Coronary artery (tissue), 2 donors: ENCODE measurements around the gene CLRN2.
A peak's percentile ranks its signal among the peaks of the same experiment; 100 is the strongest.

ENCODE experiments used
- DNase-seq: peaks from one replicate; pipeline ENCODE4 v3.0.0-alpha.2; 2017; ENCODE audit warnings: low spot score
- H3K27ac ChIP-seq, 2 donors: fragments of 200-600 bp; sonication (generic); one replicate each; pipeline ENCODE4 v1.5.1; 2016 to 2019
- H3K4me3 ChIP-seq: fragments of 200-600 bp; sonication (generic); 2 replicates; pipeline ENCODE4 v1.5.1; 2016; ENCODE audit warnings: mild to moderate bottlenecking, moderate library complexity
- CTCF ChIP-seq: fragments of 200-600 bp; sonication (generic); IDR thresholded peaks from one replicate; pipeline ENCODE4 v1.5.1; 2019; ENCODE audit warnings: antibody characterized with exemption

CLRN2 gene

DNA sequence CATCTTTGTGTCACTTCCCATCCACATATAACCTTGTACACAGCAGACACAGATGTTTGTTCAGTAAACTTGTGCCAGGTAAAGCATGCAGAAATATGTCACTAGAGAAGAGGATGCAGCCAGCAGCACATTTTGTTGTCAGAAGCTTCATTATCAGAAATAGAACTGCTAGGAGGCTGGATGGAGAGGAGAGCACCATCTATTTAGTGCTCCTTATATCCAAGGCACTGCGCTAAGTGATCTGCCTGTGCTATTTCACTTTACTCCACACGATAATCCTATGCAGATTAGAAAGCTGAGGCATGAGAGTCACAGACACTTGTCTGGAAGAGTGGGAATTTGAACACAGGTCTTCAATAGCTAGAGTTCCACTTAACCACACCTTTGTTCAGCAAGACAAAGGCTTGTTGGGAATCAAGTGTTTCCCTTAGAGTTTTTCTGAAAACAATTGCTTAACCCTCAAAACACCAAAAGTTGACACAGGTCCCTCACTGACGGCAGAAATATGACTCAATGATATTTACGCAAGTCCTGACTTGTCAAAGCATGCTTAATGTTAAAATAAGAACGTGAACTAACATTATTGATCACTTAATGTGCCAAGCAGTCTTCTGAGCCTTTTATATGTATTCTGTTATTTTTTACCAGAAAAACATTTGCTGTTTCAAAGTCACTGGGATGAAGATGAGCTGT is 1.8 kb upstream of the CLRN2 start:
- TF ChIP-seq CTCF = no peak
- no peak for DNase-seq
- peak overlapping the region in 1 of 2 donors; percentile 86 for H3K27ac ChIP-seq

DNA sequence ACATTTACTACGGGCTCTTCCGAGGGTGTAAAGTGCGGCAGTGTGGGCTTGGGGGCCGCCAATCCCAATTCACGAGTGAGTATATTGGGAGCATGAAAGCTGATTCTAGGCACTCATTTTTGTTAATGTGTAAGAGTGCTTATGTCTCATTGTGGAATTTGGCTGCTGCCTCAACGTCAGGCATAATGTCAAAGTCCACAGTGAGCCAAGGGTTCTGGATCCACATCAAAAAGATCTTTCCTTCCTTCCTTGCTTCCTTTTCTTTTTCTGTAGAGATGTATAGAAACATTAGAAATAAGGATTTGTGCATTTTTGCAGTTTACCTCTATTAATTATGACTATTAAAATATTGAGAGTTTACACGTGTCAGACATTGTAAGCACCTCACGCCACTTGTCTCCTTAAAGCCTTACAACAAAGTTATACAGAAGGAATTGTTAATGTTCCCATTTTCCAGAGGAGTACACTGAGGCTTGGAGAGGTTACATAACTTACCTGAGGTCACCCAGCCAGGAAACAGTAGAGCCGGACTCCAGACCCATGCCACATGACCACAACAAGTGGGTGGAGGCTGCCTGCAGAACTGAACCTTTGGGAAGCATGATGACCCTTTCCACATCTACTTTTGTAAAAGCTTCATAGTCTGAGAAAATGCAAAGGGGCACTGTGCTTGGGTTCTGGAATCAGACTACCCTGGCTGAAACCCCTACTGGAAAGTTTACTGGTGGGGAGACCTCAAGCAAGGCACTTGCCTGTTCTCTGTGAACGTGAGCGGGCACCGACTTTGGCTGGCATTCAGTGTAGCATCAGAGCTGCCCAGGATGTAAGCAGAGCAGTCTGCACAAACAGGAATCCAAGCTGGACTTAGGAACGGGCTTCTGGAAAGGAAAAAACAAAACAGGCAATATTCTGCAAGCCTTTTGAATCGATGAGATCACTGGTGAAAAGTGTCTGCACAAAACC is 761 bp downstream of the CLRN2 start:
- Histone ChIP-seq H3K27ac (no peak overlapping the region), H3K4me3 (no peak overlapping the region)
- no peak for DNase-seq
- no peak for TF ChIP-seq CTCF

More for the DNA sequence above, 1.8 kb upstream of the CLRN2 start:
- H3K4me3 ChIP-seq = no peak overlapping the region

- Histone ChIP-seq H3K27ac (no peak overlapping the region), H3K4me3 (no peak overlapping the region)
- no peak for DNase-seq
- no peak for TF ChIP-seq CTCF
Measured at GRCh38 chr4:17516980-17517379, 2.0 kb downstream of the CLRN2 start.

GRCh38 chr4:17517664-17518063 is 2.7 kb downstream of the CLRN2 start:
- Histone ChIP-seq H3K27ac (no peak overlapping the region), H3K4me3 (no peak overlapping the region)
- TF ChIP-seq CTCF = no peak
- no peak for DNase-seq

GRCh38 chr4:17521595-17521994 is 6.6 kb downstream of the CLRN2 start:
- Histone ChIP-seq H3K27ac (no peak overlapping the region), H3K4me3 (no peak overlapping the region)
- no peak for TF ChIP-seq CTCF
- DNase-seq = no peak

DNA sequence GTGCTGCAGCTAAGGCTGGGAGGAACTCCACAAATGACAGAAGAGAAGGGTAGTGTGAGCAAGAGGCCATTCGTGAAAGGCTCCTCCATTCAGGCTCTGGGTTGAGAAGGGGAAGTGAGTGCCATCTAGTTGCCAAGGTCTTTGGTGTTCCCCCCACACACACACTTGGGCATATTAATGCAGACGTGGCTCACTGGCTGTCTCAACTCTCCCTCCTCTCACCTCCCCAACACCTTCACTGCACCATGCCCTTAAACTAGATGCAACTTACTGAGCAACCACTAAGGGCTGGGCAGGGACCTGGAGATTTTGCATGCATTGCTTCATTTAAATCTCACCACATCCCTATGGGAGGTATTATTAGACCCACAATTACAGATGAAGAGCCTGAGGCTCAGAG is 8.7 kb downstream of the CLRN2 start:
- no peak for DNase-seq
- Histone ChIP-seq H3K4me3 (no peak overlapping the region), H3K27ac (no peak overlapping the region)
- TF ChIP-seq CTCF = no peak
